ENCODE measurements around the gene OCIAD1.
"Not testable (repeated sequence)": the region's sequence is repeated elsewhere in the genome, so short reads cannot be mapped to it uniquely, and the experiment has no call there.

Gene OCIAD1

GRCh38 chr4:48821431-48821830 is 9.5 kb upstream of the OCIAD1 start:
- DNase-seq: not testable (repeated sequence)

- no peak for DNase-seq
Observed at GRCh38 chr4:48827622-48828021, 3.3 kb upstream of the OCIAD1 start.

- no peak for DNase-seq
Observed at GRCh38 chr4:48831532-48832030, 693 bp downstream of the OCIAD1 start.

GRCh38 chr4:48832571-48832970 is 1.7 kb downstream of the OCIAD1 start:
- no peak for DNase-seq

- DNase-seq: no peak
Observed at GRCh38 chr4:48836658-48837057, 5.8 kb downstream of the OCIAD1 start.

- no peak for DNase-seq
Observed at GRCh38 chr4:48841045-48841827, 10.3 kb downstream of the OCIAD1 start.

- DNase-seq: no peak
Observed at GRCh38 chr4:48844843-48845242, 14.0 kb downstream of the OCIAD1 start.

- DNase-seq: not testable (repeated sequence)
Observed at GRCh38 chr4:48848799-48849198, 17.9 kb downstream of the OCIAD1 start.

- DNase-seq: no peak
Observed at GRCh38 chr4:48851651-48852050, 20.8 kb downstream of the OCIAD1 start.

- no peak for DNase-seq
Observed at GRCh38 chr4:48853604-48854394, 22.9 kb downstream of the OCIAD1 start.

- no peak for DNase-seq
Observed at GRCh38 chr4:48854395-48854683, 23.5 kb downstream of the OCIAD1 start.

GRCh38 chr4:48854982-48855381 is 24.1 kb downstream of the OCIAD1 start:
- no peak for DNase-seq

- no peak for DNase-seq
Observed at GRCh38 chr4:48858130-48858529, 27.2 kb downstream of the OCIAD1 start.

GRCh38 chr4:48862038-48862437 is 31.1 kb downstream of the OCIAD1 start:
- no peak for DNase-seq

GRCh38 chr4:48862661-48863060 is 31.8 kb downstream of the OCIAD1 start:
- DNase-seq: no peak

GRCh38 chr4:48863728-48864127 is 32.8 kb downstream of the OCIAD1 start:
- DNase-seq: no peak

GRCh38 chr4:48864696-48865095 is 33.8 kb downstream of the OCIAD1 start:
- not testable (repeated sequence) for DNase-seq

GRCh38 chr4:48877827-48878535 is 47.1 kb downstream of the OCIAD1 start:
- DNase-seq: no peak

GRCh38 chr4:48879561-48880442 is 48.9 kb downstream of the OCIAD1 start:
- DNase-seq: no peak

GRCh38 chr4:48881646-48882045 is 50.8 kb downstream of the OCIAD1 start:
- not testable (repeated sequence) for DNase-seq

- not testable (repeated sequence) for DNase-seq
Observed at GRCh38 chr4:48889750-48890149, 58.9 kb downstream of the OCIAD1 start.

- no peak for DNase-seq
Observed at GRCh38 chr4:48891028-48891619, 60.2 kb downstream of the OCIAD1 start.
